Frontal cortex (tissue), 4 donors: ENCODE results near the gene SLC22A5. TPM values are rescaled to one million over a fixed set of nuclear protein-coding genes. Genes with fewer than 3 reads are reported as not detected.

Experiments
- DNase-seq, 2 donors: peaks; one replicate each; pipeline ENCODE4 v3.0.0; 2012; ENCODE audit warnings: low spot score in 2 of 2
- FAIRE-seq: peaks from 2 replicates; lab custom pipeline; 2012; peaks lifted over from hg19 to GRCh38; lab: Jason Lieb, UNC
- total RNA-seq: library from RNA; depleted of rRNA; stranded (reverse); fragments of >200 nt; gene quantifications from one replicate; pipeline ENCODE4 v1.2.3, GENCODE V29; 2014
- donor health status: control.
- donor health status: control.
- donor health status: control.

Gene SLC22A5
- total RNA-seq, 1 donor from 2014 or later: 6.5 TPM

GRCh38 chr5:132363431-132364112 lies 5.9 kb upstream of the SLC22A5 start:
- no peak for DNase-seq
- no peak for FAIRE-seq

GRCh38 chr5:132364319-132364718 lies 5.2 kb upstream of the SLC22A5 start:
- DNase-seq: no peak
- no peak for FAIRE-seq

- DNase-seq: no peak
- FAIRE-seq: no peak
Measured at GRCh38 chr5:132365213-132365612, 4.3 kb upstream of the SLC22A5 start.

GRCh38 chr5:132368186-132368585 lies 1.3 kb upstream of the SLC22A5 start:
- FAIRE-seq (no peak), DNase-seq (no peak)

GRCh38 chr5:132369007-132369473 lies 470 bp upstream of the SLC22A5 start:
- DNase-seq (no peak), FAIRE-seq (no peak)

GRCh38 chr5:132370181-132370970 lies 866 bp downstream of the SLC22A5 start:
- DNase-seq (no peak), FAIRE-seq (no peak)

GRCh38 chr5:132370971-132371602 lies 1.6 kb downstream of the SLC22A5 start:
- DNase-seq (no peak), FAIRE-seq (no peak)

- no peak for FAIRE-seq
- no peak for DNase-seq
Measured at GRCh38 chr5:132371603-132371994, 2.1 kb downstream of the SLC22A5 start.

GRCh38 chr5:132372127-132372526 lies 2.6 kb downstream of the SLC22A5 start:
- no peak for FAIRE-seq
- DNase-seq: no peak

GRCh38 chr5:132372542-132372941 lies 3.0 kb downstream of the SLC22A5 start:
- DNase-seq: no peak
- no peak for FAIRE-seq

GRCh38 chr5:132375957-132376356 lies 6.4 kb downstream of the SLC22A5 start:
- FAIRE-seq (no peak), DNase-seq (no peak)

- DNase-seq: peak; percentile 40 to 53
- no peak for FAIRE-seq
Measured at GRCh38 chr5:132376694-132377641, 7.5 kb downstream of the SLC22A5 start.

GRCh38 chr5:132377738-132378137 lies 8.2 kb downstream of the SLC22A5 start:
- DNase-seq (no peak), FAIRE-seq (no peak)

- DNase-seq: no peak
- FAIRE-seq: no peak
Measured at GRCh38 chr5:132378580-132378979, 9.1 kb downstream of the SLC22A5 start.

GRCh38 chr5:132380047-132380446 lies 10.5 kb downstream of the SLC22A5 start:
- FAIRE-seq (no peak), DNase-seq (no peak)

- FAIRE-seq (no peak), DNase-seq (no peak)
Measured at GRCh38 chr5:132380741-132381140, 11.2 kb downstream of the SLC22A5 start.

GRCh38 chr5:132381614-132382013 lies 12.1 kb downstream of the SLC22A5 start:
- FAIRE-seq (no peak), DNase-seq (no peak)

GRCh38 chr5:132383261-132383660 lies 13.8 kb downstream of the SLC22A5 start:
- no peak for DNase-seq
- FAIRE-seq: no peak

- DNase-seq (no peak), FAIRE-seq (no peak)
Measured at GRCh38 chr5:132383984-132384383, 14.5 kb downstream of the SLC22A5 start.
